Vagina (tissue), 2 donors: ENCODE data around the gene PTPRK. TPM values are rescaled to one million over a fixed set of nuclear protein-coding genes. Genes with fewer than 3 reads are reported as not detected.

Source experiments
- DNase-seq, 2 donors: peaks; one replicate each; pipeline ENCODE4 v3.0.0-alpha.2; 2017; ENCODE audit errors: extremely low spot score in 2 of 2
- H3K27ac ChIP-seq: fragments of 200-600 bp; sonication (generic); one replicate; pipeline ENCODE4 v1.5.1; 2019
- H3K27me3 ChIP-seq: fragments of 200-600 bp; sonication (generic); one replicate; pipeline ENCODE4 v1.5.1; 2019
- H3K36me3 ChIP-seq, 2 donors: fragments of 200-600 bp; sonication (generic); one replicate each; pipeline ENCODE4 v1.5.1; 2017 to 2019
- H3K4me1 ChIP-seq: fragments of 200-600 bp; sonication (generic); one replicate; pipeline ENCODE4 v1.5.1; 2019
- H3K4me3 ChIP-seq, 2 donors: fragments of 200-600 bp; sonication (generic); 1 replicate in 1 of 2; 2 replicates in 1 of 2; pipeline ENCODE4 v1.5.1; 2016 to 2019
- H3K9me3 ChIP-seq: fragments of 200-600 bp; sonication (generic); one replicate; pipeline ENCODE4 v1.5.1; 2019
- CTCF ChIP-seq, 3 experiments: fragments of 450-650 bp in 2 of 3; fragments of 200-600 bp in 1 of 3; sonication (generic) in 1 of 3; IDR thresholded peaks; one replicate each; pipeline ENCODE4 v1.5.1; 2017 to 2019; ENCODE audit warnings: antibody characterized with exemption in 3 of 3, mild to moderate bottlenecking in 2 of 3, moderate library complexity in 2 of 3
- POLR2A ChIP-seq, 2 donors: fragments of 450-650 bp; IDR thresholded peaks; one replicate each; pipeline ENCODE4 v1.6.1; 2017; ENCODE audit warnings: antibody characterized with exemption in 2 of 2, mild to moderate bottlenecking in 2 of 2, moderate library complexity in 2 of 2
- POLR2AphosphoS5 ChIP-seq, 2 donors: sonication (generic); formaldehyde crosslinking; IDR thresholded peaks; one replicate each; pipeline ENCODE4 v1.9.0; 2017; ENCODE audit warnings: antibody characterized with exemption in 2 of 2, mild to moderate bottlenecking in 2 of 2, low read depth in 1 of 2; ENCODE audit not compliant: insufficient read depth in 1 of 2
- intact Hi-C: fragments of 100-400 bp; cut with DNase I; formaldehyde crosslinking; loops from one replicate; pipeline ENCODE4 v1.15.1; 2023
- total RNA-seq: library from RNA; depleted of rRNA; stranded (reverse); fragments of >200 nt; gene quantifications from one replicate; pipeline ENCODE4 v1.2.3, GENCODE V29; 2016

Gene PTPRK
- total RNA-seq, 1 donor from 2014 or later: 82.5 TPM

GRCh38 chr6:128394167-128394566 lies 126.2 kb downstream of the PTPRK start:
- Histone ChIP-seq H3K27me3 (no peaks in the 10 kb centered on the region), H3K4me1 (no peaks in the 10 kb centered on the region), H3K4me3 (no peak overlapping the region), H3K36me3 (no peaks in the 10 kb centered on the region), H3K27ac (no peak overlapping the region), H3K9me3 (no peaks in the 10 kb centered on the region)
- DNase-seq: no peak
- TF ChIP-seq POLR2AphosphoS5 (IDR thresholded peaks at IDR 0.05; ENCODE audit: insufficient read depth in 1 of 2, low read depth in 1 of 2) (no peak), CTCF (IDR thresholded peaks at IDR 0.05) (no peak)
- intact Hi-C loops: no loop called here

GRCh38 chr6:128389820-128390534 lies 130.4 kb downstream of the PTPRK start:
- Histone ChIP-seq H3K27me3 (no peaks in the 10 kb centered on the region), H3K27ac (no peak overlapping the region), H3K9me3 (no peaks in the 10 kb centered on the region), H3K4me1 (no peaks in the 10 kb centered on the region), H3K4me3 (no peak overlapping the region), H3K36me3 (no peaks in the 10 kb centered on the region)
- DNase-seq: no peak
- TF ChIP-seq CTCF (IDR thresholded peaks at IDR 0.05): no peak
- TF ChIP-seq POLR2AphosphoS5 (IDR thresholded peaks at IDR 0.05; ENCODE audit: insufficient read depth in 1 of 2, low read depth in 1 of 2): no peak
- TF ChIP-seq POLR2A (IDR thresholded peaks at IDR 0.05): no peak
- intact Hi-C loops: no loop called here

GRCh38 chr6:128388380-128388779 lies 132.0 kb downstream of the PTPRK start:
- no peaks in the 10 kb centered on the region for H3K27me3 ChIP-seq
- H3K9me3 ChIP-seq: no peaks in the 10 kb centered on the region
- no peaks in the 10 kb centered on the region for H3K4me1 ChIP-seq
- TF ChIP-seq POLR2A (IDR thresholded peaks at IDR 0.05) (no peak), CTCF (IDR thresholded peaks at IDR 0.05) (no peak), POLR2AphosphoS5 (IDR thresholded peaks at IDR 0.05; ENCODE audit: insufficient read depth in 1 of 2, low read depth in 1 of 2) (no peak)
- no peak overlapping the region for H3K27ac ChIP-seq
- no peak overlapping the region for H3K4me3 ChIP-seq
- DNase-seq: no peak
- intact Hi-C loops: no loop called here
- no peaks in the 10 kb centered on the region for H3K36me3 ChIP-seq

GRCh38 chr6:128380891-128381290 lies 139.5 kb downstream of the PTPRK start:
- Histone ChIP-seq H3K27me3 (no peaks in the 10 kb centered on the region), H3K27ac (no peak overlapping the region), H3K4me1 (peaks cover 4% of the 10 kb centered on the region), H3K36me3 (no peaks in the 10 kb centered on the region), H3K4me3 (no peak overlapping the region), H3K9me3 (no peaks in the 10 kb centered on the region)
- intact Hi-C loops: no loop called here
- TF ChIP-seq POLR2AphosphoS5 (IDR thresholded peaks at IDR 0.05; ENCODE audit: insufficient read depth in 1 of 2, low read depth in 1 of 2): no peak
- TF ChIP-seq CTCF (IDR thresholded peaks at IDR 0.05): no peak
- TF ChIP-seq POLR2A (IDR thresholded peaks at IDR 0.05): no peak
- DNase-seq: no peak

- Histone ChIP-seq H3K9me3 (no peaks in the 10 kb centered on the region), H3K27me3 (no peaks in the 10 kb centered on the region), H3K4me3 (no peak overlapping the region), H3K27ac (no peak overlapping the region), H3K4me1 (peaks cover 4% of the 10 kb centered on the region), H3K36me3 (peaks cover 0 to 4% of the 10 kb centered on the region in 2 donors)
- intact Hi-C loops: no loop called here
- DNase-seq: no peak
- TF ChIP-seq POLR2A (IDR thresholded peaks at IDR 0.05) (no peak), POLR2AphosphoS5 (IDR thresholded peaks at IDR 0.05; ENCODE audit: insufficient read depth in 1 of 2, low read depth in 1 of 2) (peak in 1 of 2 donors; percentile 12), CTCF (IDR thresholded peaks at IDR 0.05) (no peak)
These were observed 140.8 kb downstream of the PTPRK start for GRCh38 chr6:128379577-128379976.
